Panc1 (cell line): ENCODE data around the gene PEAR1. TPM values are rescaled to one million over a fixed set of nuclear protein-coding genes. Genes with fewer than 3 reads are reported as not detected.

ENCODE experiments used
- ATAC-seq: fragments of 200-7000 bp; cut with Tn5 transposase; 2 replicates; pipeline ENCODE4 v1.9.1; 2020; ENCODE audit warnings: mild to moderate bottlenecking, moderate library complexity
- BruUV-seq: library from RNA; stranded (reverse); fragments of 400-500 nt; replicated peaks from 2 replicates; lab custom pipeline; 2021; lab: Mats Ljungman, UMichigan
- CTCF ChIA-PET: fragments of 300-600 bp; sonication (Branson Sonifier 250); formaldehyde crosslinking; loops from one replicate; lab custom pipeline; 2022; ENCODE audit warnings: antibody characterized with exemption; lab: Charles Lee
- POLR2A ChIA-PET: fragments of 300-600 bp; sonication (Branson Sonifier 250); formaldehyde crosslinking; loops from one replicate; lab custom pipeline; 2022; ENCODE audit warnings: antibody characterized with exemption; lab: Charles Lee
- DNase-seq: peaks from one replicate; pipeline ENCODE4 v3.0.0-alpha.2; 2010; ENCODE audit warnings: low read depth, low spot score
- H3K27ac ChIP-seq: 2 replicates; pipeline ENCODE4 v1.5.1; 2011; ENCODE audit warnings: mild to moderate bottlenecking, low read length, inconsistent platforms
- H3K27me3 ChIP-seq: fragments of 200-500 bp; sonication (Bioruptor generic); 2 replicates; pipeline ENCODE4 v1.6.0; 2014; ENCODE audit warnings: low read length, inconsistent platforms; ENCODE audit not compliant: control insufficient read depth, insufficient read depth
- H3K36me3 ChIP-seq: fragments of 200-500 bp; sonication (Bioruptor generic); 2 replicates; pipeline ENCODE4 v1.5.1; 2014; ENCODE audit warnings: inconsistent platforms, mild to moderate bottlenecking, low read length, moderate library complexity; ENCODE audit not compliant: control insufficient read depth, insufficient read depth
- H3K4me1 ChIP-seq: 2 replicates; pipeline ENCODE4 v1.5.1; 2011; ENCODE audit warnings: inconsistent platforms, mild to moderate bottlenecking, low read length, moderate library complexity; ENCODE audit not compliant: control insufficient read depth, insufficient read depth
- H3K4me3 ChIP-seq, 2 experiments: 2 replicates each; pipeline ENCODE4 v1.5.1; 2011 to 2012; ENCODE audit warnings: low read depth in 2 of 2, low read length in 2 of 2, mild to moderate bottlenecking in 2 of 2, inconsistent platforms in 1 of 2, moderate library complexity in 1 of 2
- H3K9me3 ChIP-seq: fragments of 200-500 bp; sonication (Bioruptor generic); 2 replicates; pipeline ENCODE4 v1.5.1; 2014; ENCODE audit warnings: low read depth, mild to moderate bottlenecking, inconsistent platforms, low read length, moderate library complexity; ENCODE audit not compliant: control insufficient read depth, insufficient read depth
- CTCF ChIP-seq: fragments of 450-650 bp; IDR thresholded peaks from 2 replicates; pipeline ENCODE4 v1.5.1; 2017; ENCODE audit warnings: mild to moderate bottlenecking
- POLR2AphosphoS5 ChIP-seq: IDR thresholded peaks from 2 replicates; pipeline ENCODE4 v1.6.1; 2012; ENCODE audit warnings: mild to moderate bottlenecking, low read depth, low read length, moderate library complexity
- SIN3A ChIP-seq: IDR thresholded peaks from 2 replicates; pipeline ENCODE4 v1.6.1; 2012; ENCODE audit warnings: low read depth, mild to moderate bottlenecking, low read length, moderate library complexity, borderline replicate concordance; ENCODE audit not compliant: insufficient read depth
- TCF7L2 ChIP-seq: IDR thresholded peaks from 2 replicates; pipeline ENCODE4 v1.6.1; 2011; ENCODE audit warnings: mild to moderate bottlenecking, low read depth, low read length, inconsistent platforms
- in situ Hi-C: cut with HindIII; loops from 2 replicates; pipeline ENCODE4 v1.10.0; 2016; ENCODE audit warnings: low sequenced_read_pairs, low pct_unique_long_range_greater_than_20kb
- intact Hi-C: fragments of 100-400 bp; cut with micrococcal nuclease; formaldehyde crosslinking; loops from one replicate; pipeline ENCODE4 v1.10.0; 2022; ENCODE audit not compliant: unreplicated experiment
- total RNA-seq: library from RNA; stranded (reverse); gene quantifications from one replicate; pipeline ENCODE4 v1.2.1, GENCODE V29; 2021; ENCODE audit not compliant: unreplicated experiment
- TF ChIP-seq, protein P1 (sequence below), 2 experiments: IDR thresholded peaks; 2 replicates each; pipeline ENCODE4 v1.6.1; 2011 to 2012; ENCODE audit warnings: low read depth in 2 of 2, control low read depth in 1 of 2, low read length in 1 of 2, mild to moderate bottlenecking in 1 of 2, moderate library complexity in 1 of 2; ENCODE audit not compliant: insufficient read depth in 1 of 2

The PEAR1 gene
- total RNA-seq, 1 experiment from 2014 or later = 16.1 TPM

DNA sequence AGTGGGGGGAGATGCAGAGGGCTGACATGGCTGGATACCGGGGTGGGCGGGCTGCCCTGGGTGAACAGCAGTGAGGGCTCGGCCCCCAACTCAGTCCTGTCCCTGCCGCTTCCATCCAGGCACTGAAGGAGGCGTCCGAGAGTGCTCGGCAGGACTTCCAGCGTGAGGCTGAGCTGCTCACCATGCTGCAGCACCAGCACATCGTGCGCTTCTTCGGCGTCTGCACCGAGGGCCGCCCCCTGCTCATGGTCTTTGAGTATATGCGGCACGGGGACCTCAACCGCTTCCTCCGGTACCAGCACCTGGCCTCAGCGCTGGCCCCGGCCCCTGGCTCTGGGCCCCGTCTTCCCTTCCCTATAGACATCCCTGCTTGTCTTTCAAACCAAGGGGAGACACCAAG lies 17.2 kb upstream of the PEAR1 start:
- ATAC-seq (no peak), DNase-seq (no peak)
- H3K4me1 ChIP-seq = no peaks in the 10 kb centered on the region
- H3K4me3 ChIP-seq = no peak overlapping the region
- H3K27me3 ChIP-seq = no peaks in the 10 kb centered on the region
- no TSS peak for BruUV-seq
- no peaks in the 10 kb centered on the region for H3K9me3 ChIP-seq
- in situ Hi-C loops = no loop called here
- ChIA-PET POLR2A (no interaction called here), CTCF (no interaction called here)
- intact Hi-C loops = no loop called here
- no peak for TF ChIP-seq POLR2AphosphoS5
- TF ChIP-seq CTCF = no peak
- TF ChIP-seq TCF7L2 = no peak
- TF ChIP-seq, protein P1, sequence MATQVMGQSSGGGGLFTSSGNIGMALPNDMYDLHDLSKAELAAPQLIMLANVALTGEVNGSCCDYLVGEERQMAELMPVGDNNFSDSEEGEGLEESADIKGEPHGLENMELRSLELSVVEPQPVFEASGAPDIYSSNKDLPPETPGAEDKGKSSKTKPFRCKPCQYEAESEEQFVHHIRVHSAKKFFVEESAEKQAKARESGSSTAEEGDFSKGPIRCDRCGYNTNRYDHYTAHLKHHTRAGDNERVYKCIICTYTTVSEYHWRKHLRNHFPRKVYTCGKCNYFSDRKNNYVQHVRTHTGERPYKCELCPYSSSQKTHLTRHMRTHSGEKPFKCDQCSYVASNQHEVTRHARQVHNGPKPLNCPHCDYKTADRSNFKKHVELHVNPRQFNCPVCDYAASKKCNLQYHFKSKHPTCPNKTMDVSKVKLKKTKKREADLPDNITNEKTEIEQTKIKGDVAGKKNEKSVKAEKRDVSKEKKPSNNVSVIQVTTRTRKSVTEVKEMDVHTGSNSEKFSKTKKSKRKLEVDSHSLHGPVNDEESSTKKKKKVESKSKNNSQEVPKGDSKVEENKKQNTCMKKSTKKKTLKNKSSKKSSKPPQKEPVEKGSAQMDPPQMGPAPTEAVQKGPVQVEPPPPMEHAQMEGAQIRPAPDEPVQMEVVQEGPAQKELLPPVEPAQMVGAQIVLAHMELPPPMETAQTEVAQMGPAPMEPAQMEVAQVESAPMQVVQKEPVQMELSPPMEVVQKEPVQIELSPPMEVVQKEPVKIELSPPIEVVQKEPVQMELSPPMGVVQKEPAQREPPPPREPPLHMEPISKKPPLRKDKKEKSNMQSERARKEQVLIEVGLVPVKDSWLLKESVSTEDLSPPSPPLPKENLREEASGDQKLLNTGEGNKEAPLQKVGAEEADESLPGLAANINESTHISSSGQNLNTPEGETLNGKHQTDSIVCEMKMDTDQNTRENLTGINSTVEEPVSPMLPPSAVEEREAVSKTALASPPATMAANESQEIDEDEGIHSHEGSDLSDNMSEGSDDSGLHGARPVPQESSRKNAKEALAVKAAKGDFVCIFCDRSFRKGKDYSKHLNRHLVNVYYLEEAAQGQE (IDR thresholded peaks at IDR 0.05; ENCODE audit: insufficient read depth in 1 of 2, low read depth in 2 of 2, low read length in 1 of 2) = no peak
- no peak for TF ChIP-seq SIN3A
- H3K27ac ChIP-seq = no peak overlapping the region
- no peaks in the 10 kb centered on the region for H3K36me3 ChIP-seq

DNA sequence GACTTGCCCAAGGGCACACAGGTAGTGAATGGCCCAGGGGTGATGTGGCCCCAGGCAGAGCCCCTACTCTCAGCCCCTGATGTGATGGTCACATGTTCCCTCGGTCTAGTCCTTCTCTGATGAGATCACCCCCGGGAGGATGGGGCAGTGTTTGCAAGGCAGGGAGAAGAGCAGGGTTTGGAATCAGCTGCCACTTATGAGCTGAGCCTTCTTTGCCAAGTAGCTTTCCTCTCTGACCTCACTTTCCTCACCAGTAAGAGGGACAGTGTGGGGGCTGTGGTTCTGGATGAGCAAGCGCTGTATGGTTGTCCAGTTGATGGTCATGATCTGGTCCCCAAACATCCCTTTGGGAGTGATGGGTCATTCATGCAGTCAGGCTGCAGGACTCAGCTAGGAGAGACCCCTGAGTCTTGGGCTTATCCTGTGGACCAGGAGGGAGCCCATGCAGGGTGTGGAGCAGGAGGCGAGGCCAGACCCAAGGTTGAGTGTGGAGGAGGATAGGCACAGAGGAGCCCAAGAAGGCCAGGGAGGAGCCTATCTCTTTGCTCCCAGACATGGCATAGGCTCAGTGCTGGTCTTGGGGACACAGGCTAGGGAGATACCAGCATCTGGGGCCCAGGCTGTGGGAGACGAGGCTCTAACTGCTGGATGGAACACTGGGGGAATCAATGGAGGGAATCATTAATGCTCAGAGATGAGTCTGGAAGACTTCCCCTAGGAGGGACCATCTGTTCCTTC lies 15.9 kb upstream of the PEAR1 start:
- Histone ChIP-seq H3K27me3 (no peaks in the 10 kb centered on the region), H3K4me3 (no peak overlapping the region), H3K36me3 (no peaks in the 10 kb centered on the region), H3K9me3 (no peaks in the 10 kb centered on the region), H3K4me1 (no peaks in the 10 kb centered on the region), H3K27ac (no peak overlapping the region)
- ChIA-PET CTCF (no interaction called here), POLR2A (no interaction called here)
- DNase-seq (no peak), ATAC-seq (no peak)
- in situ Hi-C loops = no loop called here
- TF ChIP-seq POLR2AphosphoS5 = no peak
- TF ChIP-seq, protein P1 (IDR thresholded peaks at IDR 0.05; ENCODE audit: insufficient read depth in 1 of 2, low read depth in 2 of 2, low read length in 1 of 2) = no peak
- TF ChIP-seq TCF7L2 = no peak
- TF ChIP-seq CTCF = no peak
- TF ChIP-seq SIN3A = no peak
- BruUV-seq = no TSS peak
- intact Hi-C loops = no loop called here
